GDM1 (cell line): ENCODE measurements around the gene WNT2B.
A peak's percentile ranks its signal among the peaks of the same experiment; 100 is the strongest.
"Not testable (repeated sequence)": the region's sequence is repeated elsewhere in the genome, so short reads cannot be mapped to it uniquely, and the experiment has no call there.

ENCODE experiments used
- DNase-seq: peaks from one replicate; lab custom pipeline; 2025; lab: John Stamatoyannopoulos, UW

WNT2B gene

DNA sequence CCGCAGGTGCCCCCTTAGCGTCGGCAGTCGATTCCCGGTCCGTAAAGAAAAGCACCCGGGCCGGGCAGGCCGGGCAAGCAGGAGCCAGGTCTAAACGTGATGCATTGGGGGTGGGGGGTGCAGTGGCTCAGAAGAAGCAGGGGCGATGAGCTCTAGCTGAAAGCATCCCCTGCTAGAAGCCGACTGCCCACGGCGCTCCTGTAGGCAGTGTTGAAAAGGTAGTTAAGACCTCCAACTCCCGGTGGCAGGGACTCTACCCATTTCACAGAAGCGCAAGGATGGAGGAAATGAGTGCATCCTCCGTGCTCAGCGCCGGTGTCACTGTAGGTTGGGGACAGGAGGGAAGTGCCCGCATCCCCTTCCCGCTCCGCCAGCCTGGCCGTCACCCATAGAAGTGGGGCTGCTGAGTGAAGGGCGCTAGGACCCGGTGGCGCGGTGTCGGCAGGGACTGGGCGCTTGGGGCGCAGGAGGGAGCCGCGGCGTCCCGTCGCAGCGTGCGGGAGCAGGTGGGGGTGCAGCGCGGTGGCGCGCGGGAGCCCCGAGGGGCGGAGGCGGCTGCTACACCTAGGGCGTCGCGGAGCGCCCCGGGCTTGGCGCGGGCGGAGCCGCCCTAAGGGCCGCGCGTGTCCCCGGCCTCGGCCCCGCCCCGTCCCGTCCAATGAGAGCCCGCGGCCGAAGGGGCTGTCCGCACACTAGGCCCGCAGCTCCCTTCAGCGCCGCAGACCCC lies at the start of gene WNT2B:
TSS of gene WNT2B (plus strand) at position 688 of the 727 bp plus-strand sequence. CDS start 298 bp downstream, outside the sequence.
- no peak for DNase-seq

DNA sequence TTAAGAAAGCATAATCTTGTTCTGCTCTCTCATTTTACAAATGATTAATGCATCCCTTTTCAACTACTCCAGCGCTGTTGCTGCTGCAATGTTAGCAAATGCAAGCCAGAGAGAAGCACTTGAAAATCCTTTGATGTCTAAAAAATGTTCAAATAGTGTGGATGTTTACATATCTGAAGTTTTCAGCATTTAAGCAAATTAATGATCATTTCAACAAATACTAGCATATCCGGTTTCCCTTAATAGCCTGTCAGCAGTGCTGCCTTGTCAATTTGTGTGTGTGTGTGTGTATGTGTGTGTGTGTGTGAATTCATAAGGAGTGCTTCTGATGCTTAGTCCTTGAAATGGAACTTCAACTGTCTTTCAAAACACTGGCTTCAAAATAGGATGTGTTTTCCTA lies 48.1 kb upstream of the WNT2B start:
- no peak for DNase-seq

DNA sequence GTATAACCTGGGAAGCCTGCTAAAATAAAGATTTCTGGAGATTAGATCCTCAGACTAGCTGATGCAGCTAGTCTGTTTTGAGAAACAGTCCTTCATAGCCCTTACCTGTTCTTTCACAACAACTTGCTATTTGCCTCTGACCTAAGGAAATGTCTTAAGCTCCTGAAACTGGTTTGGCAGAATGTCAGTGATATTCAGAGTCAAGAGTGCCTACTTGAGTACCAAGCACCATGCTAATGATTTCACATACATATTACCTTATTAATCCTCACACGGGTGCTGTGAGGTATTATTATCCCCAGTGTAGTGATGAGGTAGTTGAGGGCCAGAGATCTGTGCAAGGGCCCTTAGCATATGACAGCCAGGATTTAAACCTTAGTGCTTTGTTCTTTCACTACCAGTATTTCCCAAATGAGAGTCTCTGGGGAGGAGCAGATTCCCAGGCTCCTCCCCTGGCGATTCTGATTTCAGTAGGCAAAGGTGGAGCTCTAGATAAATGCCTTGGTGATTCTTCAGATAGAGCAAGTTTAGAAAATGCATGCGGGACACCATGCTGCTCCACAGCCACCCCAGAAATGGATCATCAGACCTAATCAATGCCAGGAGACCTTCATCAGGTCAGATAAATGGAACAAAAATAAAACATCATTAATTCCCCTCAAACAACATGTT lies 47.4 kb upstream of the WNT2B start:
- DNase-seq: no peak

DNA sequence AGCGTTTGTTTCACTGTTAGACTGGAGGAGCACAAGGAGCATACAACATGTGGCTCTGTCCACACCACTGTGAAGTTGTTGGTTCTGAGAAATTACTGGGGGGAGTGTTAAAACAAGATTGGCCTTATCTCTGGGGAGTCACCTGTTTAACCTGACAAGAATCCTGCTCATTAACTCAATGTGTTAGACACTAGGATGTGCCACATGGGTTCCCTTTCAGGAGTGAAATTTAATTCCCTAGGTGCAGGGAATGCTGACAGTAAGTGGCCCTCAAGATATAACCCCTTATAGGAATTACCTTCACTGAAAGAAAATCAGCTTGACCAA lies 45.8 kb upstream of the WNT2B start:
- DNase-seq: no peak

DNA sequence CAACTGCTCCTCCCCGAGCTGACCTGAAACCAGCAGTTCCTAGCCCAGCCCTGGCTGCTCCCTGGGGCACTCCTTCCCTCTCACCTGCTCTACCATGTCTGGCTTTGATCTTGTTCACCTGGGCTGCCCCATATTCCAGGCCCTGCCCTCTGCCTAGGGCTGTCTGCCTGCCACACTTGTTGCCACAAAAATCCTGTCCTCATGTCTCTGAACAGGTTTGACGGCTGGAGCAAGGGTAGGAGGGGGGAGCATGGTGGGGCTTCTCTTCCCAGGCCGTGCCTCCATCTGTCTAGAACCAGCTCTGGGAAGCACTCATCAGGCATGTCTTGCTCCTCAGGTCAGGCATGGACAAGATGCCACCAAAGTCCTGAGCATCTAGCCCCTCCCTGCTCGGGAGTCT lies 44.3 kb upstream of the WNT2B start:
- no peak for DNase-seq

DNA sequence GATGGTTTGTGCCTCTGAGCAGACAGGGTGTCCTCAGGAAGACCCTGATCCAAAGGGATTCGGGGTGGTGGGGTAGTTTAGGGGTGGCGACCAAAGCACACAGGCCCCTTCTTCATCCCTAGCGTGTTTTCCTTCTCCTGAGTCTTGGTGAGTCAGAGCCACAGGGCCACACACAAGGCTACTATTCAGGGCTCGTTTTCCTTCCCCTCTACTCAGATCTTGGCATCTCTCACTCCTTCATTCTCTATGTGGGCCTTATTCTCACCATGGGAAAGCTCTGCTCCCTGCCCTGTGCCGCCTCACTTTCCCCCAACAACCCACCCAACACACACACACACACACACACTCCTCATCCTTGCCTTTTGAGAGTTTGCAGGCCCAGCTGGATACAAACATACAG lies 43.6 kb upstream of the WNT2B start:
- no peak for DNase-seq

DNA sequence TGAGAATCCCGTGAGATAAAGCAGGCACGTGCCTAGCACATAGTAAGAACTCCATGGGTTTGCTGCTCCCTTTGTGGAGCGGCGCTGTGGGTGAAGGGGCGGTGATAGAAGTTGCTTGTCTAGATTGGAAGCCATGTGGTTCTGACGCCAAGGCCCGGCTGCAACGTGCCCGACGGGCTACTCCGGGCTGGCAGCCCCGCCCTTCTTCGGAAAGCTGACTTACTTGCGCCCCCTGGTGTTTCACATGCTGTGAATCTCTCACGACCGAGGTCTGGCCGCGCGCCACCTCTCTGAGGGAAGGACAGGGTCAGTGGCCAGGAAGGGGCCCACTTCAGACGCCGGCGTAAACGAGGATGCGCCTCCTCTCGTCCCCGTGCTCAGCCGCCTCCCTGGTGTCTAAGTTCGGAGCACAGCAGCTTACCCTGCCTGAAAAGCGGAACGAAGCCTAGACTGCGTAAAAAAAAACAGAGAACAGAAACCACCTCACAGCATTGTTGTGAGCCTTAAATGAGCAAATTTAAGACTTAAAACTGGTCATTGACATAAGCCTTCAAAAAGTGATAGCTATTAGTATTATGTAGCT lies 42.6 kb upstream of the WNT2B start:
- peak; percentile 85 for DNase-seq

DNA sequence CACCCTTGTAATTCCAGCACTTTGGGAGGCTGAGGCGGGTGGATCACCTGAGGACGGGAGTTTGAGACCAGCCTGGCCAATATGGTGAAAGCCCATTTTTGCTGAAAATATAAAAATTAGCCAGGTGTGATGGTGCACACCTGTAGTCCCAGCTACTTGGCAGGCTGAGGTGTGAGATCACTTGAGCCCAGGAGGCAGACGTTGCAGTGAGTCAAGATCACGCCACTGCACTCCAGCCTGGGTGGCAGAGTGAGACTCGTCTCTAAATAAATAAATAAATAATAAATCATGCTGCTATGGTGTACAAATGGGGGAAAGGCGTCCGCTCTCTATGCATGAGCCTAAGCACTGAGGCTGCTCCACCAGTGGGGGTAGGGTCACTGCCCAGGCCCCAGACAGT lies 38.4 kb upstream of the WNT2B start:
- not testable (repeated sequence) for DNase-seq

DNA sequence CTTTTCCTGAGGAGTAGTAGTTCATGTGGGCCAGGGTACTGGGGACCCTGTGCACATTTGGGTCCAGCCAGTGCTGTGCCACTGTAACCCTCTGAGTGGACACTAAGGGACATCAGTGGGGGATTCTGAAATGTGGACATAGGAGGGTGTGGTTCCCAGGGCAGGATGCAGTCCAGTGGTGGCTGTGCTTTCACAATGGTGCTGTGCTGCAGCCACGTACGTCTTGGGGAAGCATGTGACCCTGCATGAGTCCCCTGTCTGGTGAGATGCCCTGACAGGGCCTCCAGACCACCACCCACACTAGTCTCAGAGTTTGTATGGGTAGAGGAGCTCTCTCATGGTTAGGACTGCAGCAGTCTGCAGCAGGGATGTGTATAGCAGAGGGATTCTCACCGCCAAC lies 37.8 kb upstream of the WNT2B start:
- no peak for DNase-seq

DNA sequence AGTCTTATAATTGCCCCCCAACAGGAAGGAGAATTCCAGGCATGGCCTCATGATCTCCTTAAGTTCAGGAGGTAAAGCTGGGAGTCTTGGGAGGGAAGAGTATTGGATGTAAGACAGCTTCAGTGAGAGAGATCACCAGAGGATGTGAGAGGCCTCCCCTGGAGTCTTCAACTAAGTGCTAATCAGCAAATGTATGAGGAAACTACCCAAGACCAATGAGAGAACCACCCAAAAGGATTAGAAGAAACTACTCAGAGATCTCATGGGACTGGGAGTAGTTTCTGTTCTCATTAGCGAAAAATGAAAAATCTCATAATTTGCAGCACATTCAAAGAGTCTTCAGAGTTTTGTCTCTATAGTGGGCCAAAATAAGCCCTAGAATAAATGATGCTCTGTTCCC lies 36.6 kb upstream of the WNT2B start:
- no peak for DNase-seq

DNA sequence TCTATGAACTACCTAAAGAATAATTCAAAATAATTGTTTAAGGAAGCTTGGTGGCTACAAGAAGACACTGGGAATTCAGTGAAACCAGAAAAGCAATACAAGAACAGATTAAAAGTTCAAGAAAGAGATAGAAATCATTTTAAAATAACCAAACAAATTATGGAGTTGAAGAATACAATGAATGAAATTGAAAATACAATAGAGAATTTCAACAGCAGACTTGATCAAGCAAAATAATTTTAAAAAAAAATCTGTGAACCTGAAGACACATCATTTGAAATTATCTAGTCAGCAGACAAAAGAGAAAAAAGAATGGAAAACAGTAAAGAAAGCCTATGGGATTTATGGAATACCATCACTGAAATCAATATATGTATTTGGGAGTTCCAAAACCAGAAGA lies 31.2 kb upstream of the WNT2B start:
- no peak for DNase-seq

DNA sequence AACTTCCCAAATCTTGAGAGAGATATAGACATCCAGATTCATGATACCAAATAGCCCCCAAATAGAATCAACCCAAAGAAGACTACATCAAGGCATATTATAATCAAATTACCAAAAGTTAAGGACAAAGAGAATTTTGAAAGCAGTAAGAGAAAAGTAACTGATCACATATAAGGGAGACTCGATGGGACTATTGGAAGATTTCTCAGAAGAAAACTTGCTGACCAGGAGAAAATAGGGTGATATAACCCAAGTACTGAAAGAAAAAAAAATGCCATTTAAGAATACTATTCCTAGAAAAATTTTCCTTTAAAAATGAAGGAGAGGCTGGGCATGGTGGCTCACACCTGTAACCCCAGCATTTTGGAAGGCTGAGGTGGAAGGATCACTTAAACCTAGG lies 30.5 kb upstream of the WNT2B start:
- no peak for DNase-seq

DNA sequence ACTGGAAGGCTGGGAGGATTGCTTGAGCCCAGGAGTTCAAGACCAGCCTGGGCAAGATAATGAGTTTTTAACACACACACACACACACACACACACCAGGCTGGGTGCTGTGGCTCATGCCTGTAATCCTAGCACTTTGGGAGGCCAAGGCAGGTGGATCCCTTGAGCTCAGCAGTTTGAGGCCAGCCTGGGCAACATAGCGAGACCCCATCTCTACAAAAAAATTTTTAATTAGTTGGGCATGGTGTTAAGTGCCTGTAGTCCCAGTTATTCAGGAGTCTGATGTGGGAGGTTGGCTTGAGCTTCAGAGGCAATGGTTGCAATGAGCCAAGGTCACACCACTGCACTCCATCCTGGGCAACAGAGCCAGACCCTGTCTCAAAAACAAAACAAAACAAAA lies 22.7 kb upstream of the WNT2B start:
- DNase-seq: not testable (repeated sequence)

DNA sequence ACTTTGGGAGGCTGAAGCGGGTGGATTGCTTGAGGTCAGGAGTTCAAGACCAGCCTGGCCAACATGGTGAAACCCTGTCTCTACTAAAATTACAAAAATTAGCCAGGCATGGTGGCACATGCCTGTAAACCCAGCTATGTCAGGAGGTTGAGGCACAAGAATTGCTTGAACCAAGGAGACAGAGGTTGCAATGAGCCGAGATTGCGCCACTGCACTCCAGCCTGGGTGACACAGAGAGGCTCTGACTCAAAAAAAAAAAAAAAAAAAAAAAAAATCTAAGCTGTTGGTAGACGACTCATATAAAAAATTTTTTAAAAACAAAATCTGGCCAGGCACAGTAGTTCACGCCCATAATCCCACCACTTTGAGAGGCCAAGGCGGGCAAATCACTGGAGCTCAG lies 21.1 kb upstream of the WNT2B start:
- not testable (repeated sequence) for DNase-seq

DNA sequence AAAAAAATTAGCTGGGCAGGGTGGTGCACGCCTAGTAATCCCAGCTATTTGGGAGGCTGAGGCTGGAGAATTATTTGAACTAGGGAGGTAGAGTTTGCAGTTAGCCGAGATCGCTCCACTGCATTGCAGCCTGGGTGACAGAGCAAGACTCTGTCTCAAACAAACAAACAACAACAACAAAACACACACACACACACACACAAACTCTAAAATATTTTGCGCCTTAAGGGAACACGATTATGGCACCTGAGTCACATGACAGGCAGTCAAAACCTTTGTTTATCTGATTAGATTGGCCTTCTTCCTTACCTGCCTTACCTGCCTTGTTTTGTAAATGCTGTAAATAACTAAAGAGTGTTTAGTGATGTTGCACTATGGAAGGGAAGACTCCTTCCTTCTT lies 20.6 kb upstream of the WNT2B start:
- DNase-seq: no peak

DNA sequence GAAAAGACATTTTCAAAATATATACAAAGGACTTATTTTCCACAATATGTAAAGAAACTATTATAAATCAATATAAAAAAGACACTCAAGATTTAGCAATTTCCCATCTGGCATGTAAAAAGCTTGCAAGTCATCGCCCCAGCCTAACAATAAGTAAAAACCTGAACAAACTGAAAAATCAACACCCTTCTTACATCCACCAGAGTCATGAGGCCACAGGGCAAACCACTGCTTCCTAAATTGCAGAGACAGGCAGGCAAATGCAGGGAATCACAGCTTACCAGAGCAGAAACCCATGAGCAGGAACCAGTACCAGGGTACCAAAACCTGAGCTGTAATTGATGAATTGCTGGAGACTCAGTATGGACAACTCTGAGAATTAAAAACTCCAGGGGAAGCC lies 16.7 kb upstream of the WNT2B start:
- no peak for DNase-seq

DNA sequence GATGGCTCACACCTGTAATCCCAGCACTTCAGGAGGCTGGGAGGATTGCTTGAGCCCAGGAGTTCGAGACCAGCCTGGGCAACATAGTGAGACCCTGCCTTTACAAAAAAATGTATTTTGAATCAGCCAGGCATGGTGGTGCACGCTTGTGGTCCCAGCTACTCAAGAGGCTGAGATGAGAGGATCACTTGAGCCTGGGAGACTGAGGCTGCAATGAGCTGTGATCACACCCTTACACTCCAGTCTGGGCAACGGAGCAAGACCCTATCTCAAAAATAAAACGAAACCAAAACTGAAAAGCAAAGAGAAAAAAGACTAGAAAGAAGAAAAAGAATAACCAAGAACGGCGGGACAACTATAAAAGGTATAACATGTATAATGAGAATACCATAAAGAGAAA lies 15.4 kb upstream of the WNT2B start:
- DNase-seq: no peak

DNA sequence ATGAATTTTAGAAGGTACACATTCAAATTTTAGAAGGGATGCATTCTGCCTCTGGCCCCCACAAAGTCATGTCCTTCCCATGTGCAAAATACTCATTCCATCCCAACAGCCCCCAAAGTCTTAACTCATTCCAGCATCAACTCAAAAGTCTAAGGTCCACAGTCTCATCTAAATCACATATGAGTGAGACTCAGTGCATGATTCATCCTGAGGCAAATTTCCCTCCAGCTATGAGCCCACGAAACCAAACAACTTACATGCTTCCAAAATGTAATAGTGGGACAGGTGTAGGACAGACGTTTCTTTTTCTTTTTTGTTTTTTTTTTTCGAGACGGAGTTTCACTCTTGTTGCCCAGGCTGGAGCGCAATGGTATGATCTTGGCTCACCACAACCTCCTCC lies 12.5 kb upstream of the WNT2B start:
- no peak for DNase-seq

DNA sequence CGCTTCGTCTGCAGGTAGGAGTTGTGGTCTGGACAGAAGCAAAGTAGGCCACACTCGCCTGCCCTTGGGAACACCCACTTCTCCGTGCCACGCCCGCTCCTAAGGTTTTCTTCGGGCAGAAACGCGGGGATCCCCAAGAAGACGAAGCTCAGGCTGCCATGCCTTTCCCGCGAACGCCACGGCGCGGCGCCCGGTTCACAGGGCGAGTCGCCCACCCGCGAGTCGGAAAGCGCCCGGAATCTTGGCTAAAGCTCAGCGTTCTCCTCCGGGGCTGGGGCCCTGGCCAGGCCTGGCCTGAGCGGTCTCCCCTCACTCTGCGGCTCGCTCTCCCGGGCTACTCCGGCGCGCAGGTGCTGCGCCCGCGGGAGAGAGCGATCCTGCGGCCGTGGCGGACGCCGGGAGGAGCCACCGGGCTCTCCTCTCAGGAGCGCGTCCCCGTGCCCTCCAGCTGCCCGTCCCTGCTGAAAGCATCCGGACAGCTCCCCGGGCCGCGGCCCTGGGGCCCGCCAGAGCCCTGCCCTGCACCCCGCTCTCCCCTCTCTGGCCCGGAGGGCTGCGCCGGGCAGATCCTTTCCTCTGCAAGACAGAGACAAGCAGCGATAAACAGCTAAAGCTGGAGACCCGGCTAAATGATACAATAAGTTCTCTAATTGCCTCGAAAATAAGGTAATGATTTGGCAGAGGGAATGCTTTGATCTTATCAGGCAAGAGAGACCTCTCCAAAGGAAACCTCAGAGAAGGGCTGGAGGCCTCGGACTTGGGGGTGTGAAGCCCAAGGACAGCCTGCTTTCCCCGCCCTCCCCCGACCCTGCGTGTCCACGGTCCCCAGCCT lies 6.7 kb upstream of the WNT2B start:
- no peak for DNase-seq

DNA sequence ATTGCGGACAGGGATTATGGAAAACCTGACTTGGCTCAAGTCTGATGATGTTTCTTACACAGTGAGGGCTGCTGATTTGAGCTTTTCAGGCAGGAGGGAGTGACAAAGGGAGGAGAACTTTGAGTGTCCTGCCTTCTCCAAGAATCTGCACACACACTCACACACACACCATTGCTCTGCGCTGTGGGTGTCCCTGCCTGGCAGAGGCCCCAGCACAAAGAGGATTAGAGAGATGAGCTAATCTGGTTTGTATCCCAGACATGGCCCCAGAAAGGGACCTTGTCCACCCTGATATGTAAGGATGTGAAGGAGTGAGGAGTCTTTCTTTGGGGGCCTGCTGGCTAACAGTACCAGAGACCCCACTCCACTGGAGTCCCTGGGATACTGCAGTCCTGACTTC lies 5.9 kb upstream of the WNT2B start:
- no peak for DNase-seq

DNA sequence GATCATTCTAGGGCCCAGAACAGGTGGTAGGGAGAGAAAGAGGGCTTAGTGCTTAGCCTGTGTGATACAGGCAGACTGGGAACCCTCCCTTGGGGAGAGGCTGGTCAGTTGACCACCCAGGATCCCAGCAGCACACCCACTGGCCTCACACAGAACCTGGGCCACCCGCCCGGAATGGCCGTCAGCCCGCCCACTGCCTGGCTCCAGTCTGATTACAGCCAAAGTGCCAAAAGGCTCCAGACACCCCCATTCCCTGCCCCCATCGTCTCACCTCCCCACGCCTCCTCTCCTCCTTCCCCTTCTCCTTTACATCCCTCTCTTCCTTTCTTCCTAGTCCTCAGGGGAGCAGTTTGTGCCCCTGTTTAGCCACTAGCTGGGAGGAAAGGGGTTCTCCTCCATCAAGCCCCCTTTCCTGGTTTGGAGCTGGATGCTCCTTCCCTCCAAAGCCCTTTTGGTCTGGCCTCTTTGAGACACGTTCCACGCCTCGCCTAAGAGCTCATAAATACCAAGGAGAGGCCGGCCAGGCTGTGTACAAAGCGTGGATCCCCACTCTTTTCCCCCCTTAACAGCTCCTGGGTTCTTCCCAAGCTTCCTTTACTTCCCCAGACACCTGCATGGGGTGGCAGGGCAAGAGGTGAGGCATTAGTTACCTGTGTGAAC lies 4.6 kb upstream of the WNT2B start:
- DNase-seq: no peak

DNA sequence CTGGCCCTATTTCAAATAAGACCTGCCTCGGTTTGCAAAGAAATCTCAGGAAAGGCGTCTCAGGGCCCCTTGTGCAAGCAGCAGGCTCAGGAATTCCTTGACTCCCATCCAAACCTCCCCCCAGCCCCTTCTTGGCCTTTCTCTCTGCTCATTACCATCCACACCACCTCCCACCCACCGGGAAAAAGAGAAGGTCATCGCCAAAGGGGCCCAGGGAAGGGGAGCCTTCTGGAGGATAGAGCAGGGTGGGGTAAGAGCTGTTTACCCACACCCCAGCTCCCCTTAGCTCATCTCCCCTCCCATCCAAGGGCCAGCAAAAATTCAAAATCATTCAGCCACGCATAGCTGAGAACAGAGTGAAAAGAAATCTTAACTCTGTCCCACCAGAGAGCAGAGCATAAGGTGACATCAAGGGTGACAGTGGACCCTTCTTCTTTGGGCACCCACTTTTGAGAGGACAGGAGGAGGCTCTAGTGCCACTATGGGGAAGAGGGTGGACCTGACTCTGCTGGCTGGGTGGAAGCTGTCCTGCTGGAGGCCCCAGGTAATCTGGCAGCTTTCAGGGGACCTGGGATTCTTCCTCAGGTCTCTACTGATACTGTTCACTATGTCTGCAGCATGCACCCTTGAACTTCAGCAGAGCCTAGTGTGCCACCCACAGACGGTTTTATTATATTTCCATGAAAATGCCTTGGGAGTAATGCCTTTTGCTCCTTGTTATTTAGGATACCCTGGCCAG lies 3.9 kb upstream of the WNT2B start:
- DNase-seq: no peak
